ENCODE data around the gene AGAP1. TPM values are rescaled to one million over a fixed set of nuclear protein-coding genes. Genes with fewer than 3 reads are reported as not detected.

Gene AGAP1
- total RNA-seq, 1 donor from 2014 or later, result 18.3 TPM

DNA sequence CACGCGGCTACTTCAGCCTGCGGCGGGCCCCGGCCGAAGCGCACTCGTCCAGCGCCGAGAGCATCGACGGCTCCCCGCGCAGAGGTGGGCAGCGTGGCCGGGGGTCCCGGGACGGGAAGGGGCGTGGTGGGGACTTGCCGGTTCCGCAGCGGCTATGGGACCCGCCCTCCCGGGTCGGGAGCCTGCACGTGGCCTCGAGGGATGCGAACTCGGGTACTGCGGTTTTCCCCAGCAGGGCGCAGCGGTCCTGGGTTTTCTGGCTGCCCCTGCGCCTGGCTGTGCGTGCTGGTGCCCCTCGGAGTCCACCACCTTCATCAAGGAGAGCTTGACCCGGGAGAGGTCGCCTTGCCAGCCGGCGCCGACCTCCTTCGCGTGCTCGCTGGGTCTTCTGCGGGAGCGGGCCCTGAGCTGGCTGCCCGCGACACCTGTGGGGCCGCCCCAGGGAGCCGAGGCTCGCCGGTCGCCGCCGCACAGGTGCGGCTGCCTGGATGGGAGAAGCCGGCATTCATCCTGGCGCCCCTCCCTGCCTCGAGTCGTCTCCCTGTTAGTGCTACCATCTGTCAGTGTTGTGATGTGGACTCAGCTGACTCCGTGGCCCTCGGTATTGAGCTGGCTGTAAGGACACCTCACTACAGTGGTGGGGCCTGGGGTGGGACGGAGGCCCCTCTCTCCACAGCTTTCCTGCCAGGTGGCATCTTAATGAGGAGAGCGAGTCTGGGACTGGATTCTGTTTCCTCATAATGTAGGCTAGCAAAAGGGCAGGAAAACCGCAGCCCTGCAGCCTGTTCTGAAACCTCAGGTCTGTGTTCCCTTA lies 177.3 kb downstream of the AGAP1 start:
- H3K27ac ChIP-seq (ENCODE audit: low read depth, low read length), result no peak overlapping the region
- H3K36me3 ChIP-seq (ENCODE audit: control insufficient read depth in 3 of 3, insufficient read depth in 3 of 3, low read length in 3 of 3), result no peaks in the 10 kb centered on the region
- H3K4me1 ChIP-seq (ENCODE audit: control insufficient read depth in 3 of 3, insufficient read depth in 3 of 3, low read length in 3 of 3), result peaks cover 8 to 13% (median 13%) of the 10 kb centered on the region in 3 donors
- H3K9ac ChIP-seq (ENCODE audit: low read depth in 1 of 3, low read length in 3 of 3), result peak overlapping the region in 1 of 3 donors; percentile 71
- H3K27me3 ChIP-seq (ENCODE audit: control insufficient read depth in 3 of 3, insufficient read depth in 3 of 3, low read length in 3 of 3), result peaks cover 0 to 6% (median 5%) of the 10 kb centered on the region in 3 donors
- no peaks in the 10 kb centered on the region for H3K9me3 ChIP-seq (ENCODE audit: control insufficient read depth in 3 of 3, low read length in 3 of 3)
- peak overlapping the region; percentile 13 to 65 (median 27) for H3K4me3 ChIP-seq (ENCODE audit: low read length in 3 of 3)

DNA sequence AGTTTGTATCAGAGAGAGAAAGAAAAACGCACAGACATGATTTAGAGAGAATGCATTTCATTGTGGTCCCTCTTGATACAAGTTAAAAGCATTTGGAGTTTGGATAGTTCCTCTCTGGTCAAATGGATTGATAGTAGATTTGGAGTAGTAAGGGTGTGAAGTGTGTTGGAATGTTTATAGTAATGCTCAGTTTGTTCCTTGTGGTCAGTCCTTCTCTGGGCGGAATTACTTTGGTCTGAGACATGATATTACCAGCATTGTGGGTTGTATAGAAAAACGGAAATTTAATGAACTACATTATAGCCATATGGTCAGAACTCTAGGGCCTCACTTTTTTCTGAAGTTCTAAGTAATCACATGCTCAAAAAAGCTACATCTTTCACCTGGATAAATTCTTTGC lies 178.9 kb downstream of the AGAP1 start:
- Histone ChIP-seq H3K36me3 (ENCODE audit: control insufficient read depth in 3 of 3, insufficient read depth in 3 of 3, low read length in 3 of 3) (no peaks in the 10 kb centered on the region), H3K9ac (ENCODE audit: low read depth in 1 of 3, low read length in 3 of 3) (no peak overlapping the region), H3K27ac (ENCODE audit: low read depth, low read length) (no peak overlapping the region), H3K27me3 (ENCODE audit: control insufficient read depth in 3 of 3, insufficient read depth in 3 of 3, low read length in 3 of 3) (peaks cover 0 to 6% (median 5%) of the 10 kb centered on the region in 3 donors), H3K4me1 (ENCODE audit: control insufficient read depth in 3 of 3, insufficient read depth in 3 of 3, low read length in 3 of 3) (peaks cover 4 to 10% (median 5%) of the 10 kb centered on the region in 3 donors), H3K9me3 (ENCODE audit: control insufficient read depth in 3 of 3, low read length in 3 of 3) (no peaks in the 10 kb centered on the region), H3K4me3 (ENCODE audit: low read length in 3 of 3) (no peak overlapping the region)

DNA sequence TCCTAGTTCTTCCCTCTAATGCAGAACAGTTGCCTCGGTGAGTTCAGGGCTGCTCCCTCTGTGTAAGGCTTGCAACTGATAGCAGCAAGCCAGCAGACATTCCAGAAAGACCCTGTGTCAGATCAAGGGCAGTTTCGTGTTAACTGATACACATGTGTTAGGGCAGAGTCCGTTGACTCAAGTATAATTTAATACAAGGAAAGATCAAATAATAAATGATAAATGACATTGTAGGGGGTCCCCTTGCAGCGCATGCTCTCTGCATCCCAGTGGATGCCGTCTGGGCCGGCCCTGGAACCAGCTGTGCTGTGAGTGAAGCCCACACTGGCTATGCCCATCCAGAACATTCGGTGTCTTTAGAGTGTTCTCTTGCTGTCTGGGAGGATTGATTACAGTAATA lies 180.3 kb downstream of the AGAP1 start:
- no peak overlapping the region for H3K27ac ChIP-seq (ENCODE audit: low read depth, low read length)
- peaks cover 0 to 6% (median 5%) of the 10 kb centered on the region in 3 donors for H3K27me3 ChIP-seq (ENCODE audit: control insufficient read depth in 3 of 3, insufficient read depth in 3 of 3, low read length in 3 of 3)
- H3K4me3 ChIP-seq (ENCODE audit: low read length in 3 of 3), result no peak overlapping the region
- H3K9me3 ChIP-seq (ENCODE audit: control insufficient read depth in 3 of 3, low read length in 3 of 3), result no peaks in the 10 kb centered on the region
- H3K9ac ChIP-seq (ENCODE audit: low read depth in 1 of 3, low read length in 3 of 3), result no peak overlapping the region
- H3K36me3 ChIP-seq (ENCODE audit: control insufficient read depth in 3 of 3, insufficient read depth in 3 of 3, low read length in 3 of 3), result no peaks in the 10 kb centered on the region
- H3K4me1 ChIP-seq (ENCODE audit: control insufficient read depth in 3 of 3, insufficient read depth in 3 of 3, low read length in 3 of 3), result peaks cover 1 to 6% (median 6%) of the 10 kb centered on the region in 3 donors

DNA sequence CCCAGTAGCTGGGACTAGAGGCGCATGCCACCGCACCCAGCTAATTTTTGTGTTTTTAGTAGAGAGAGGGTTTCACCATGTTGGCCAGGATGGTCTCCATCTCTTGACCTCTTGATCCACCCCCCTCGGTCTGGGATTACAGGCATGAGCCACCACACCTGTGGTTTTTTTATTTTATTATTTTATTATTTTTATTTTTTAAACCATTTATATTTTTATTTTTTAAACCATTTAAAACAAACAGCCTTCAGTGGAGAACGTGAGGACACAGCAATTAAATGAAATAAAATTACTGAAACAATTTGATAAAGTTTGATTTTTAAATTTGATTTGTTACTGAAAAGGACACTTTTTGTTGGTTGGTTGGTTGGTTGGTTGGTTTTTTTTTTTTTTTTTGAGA lies 181.0 kb downstream of the AGAP1 start:
- peaks cover 6 to 11% (median 9%) of the 10 kb centered on the region in 3 donors for H3K4me1 ChIP-seq (ENCODE audit: control insufficient read depth in 3 of 3, insufficient read depth in 3 of 3, low read length in 3 of 3)
- no peak overlapping the region for H3K4me3 ChIP-seq (ENCODE audit: low read length in 3 of 3)
- H3K9ac ChIP-seq (ENCODE audit: low read depth in 1 of 3, low read length in 3 of 3), result no peak overlapping the region
- no peaks in the 10 kb centered on the region for H3K9me3 ChIP-seq (ENCODE audit: control insufficient read depth in 3 of 3, low read length in 3 of 3)
- H3K36me3 ChIP-seq (ENCODE audit: control insufficient read depth in 3 of 3, insufficient read depth in 3 of 3, low read length in 3 of 3), result no peaks in the 10 kb centered on the region
- H3K27me3 ChIP-seq (ENCODE audit: control insufficient read depth in 3 of 3, insufficient read depth in 3 of 3, low read length in 3 of 3), result peaks cover 0 to 6% (median 5%) of the 10 kb centered on the region in 3 donors
- no peak overlapping the region for H3K27ac ChIP-seq (ENCODE audit: low read depth, low read length)

DNA sequence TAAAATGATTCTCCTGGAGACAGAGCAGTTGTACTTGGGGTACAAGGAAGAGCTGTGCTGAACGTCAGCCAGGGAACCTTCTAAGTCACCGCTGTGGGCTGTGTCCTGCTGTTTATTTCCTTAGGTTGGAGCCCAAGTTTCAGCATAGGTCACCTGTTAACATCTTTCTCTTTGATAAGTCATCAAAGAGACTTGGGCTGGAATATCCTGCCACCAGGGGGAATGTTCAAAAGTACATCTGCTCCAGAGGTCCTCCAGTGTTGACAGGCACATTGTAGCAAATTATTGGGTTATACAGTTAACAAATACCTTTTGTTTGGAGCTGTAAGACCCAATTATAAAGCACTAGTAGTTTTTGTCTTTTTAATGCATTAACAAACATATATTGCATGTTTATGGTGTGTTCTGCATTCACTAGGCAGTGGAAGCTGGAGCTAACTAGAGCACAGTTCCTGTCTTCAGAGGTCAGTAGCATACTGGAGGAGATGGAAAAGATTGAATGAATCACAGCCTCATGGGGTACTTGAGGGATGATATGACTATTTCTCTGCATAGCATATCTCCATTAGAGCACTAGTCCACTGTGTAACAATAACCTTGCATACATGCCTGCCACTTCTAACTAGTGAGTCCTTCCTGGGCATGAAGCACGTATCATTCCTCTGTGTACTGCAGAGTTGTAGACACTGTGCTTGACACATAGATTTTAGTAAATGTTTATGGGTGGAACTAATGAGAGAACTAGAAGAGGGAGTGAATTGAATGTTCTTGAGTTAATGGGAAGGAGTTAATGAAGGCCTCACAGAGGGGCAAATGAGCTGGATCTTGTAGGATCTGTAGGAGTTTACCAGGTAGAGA lies 182.1 kb downstream of the AGAP1 start:
- Histone ChIP-seq H3K36me3 (ENCODE audit: control insufficient read depth in 3 of 3, insufficient read depth in 3 of 3, low read length in 3 of 3) (no peaks in the 10 kb centered on the region), H3K9ac (ENCODE audit: low read depth in 1 of 3, low read length in 3 of 3) (no peak overlapping the region), H3K4me3 (ENCODE audit: low read length in 3 of 3) (no peak overlapping the region), H3K4me1 (ENCODE audit: control insufficient read depth in 3 of 3, insufficient read depth in 3 of 3, low read length in 3 of 3) (peaks cover 6 to 14% (median 10%) of the 10 kb centered on the region in 3 donors), H3K27me3 (ENCODE audit: control insufficient read depth in 3 of 3, insufficient read depth in 3 of 3, low read length in 3 of 3) (peaks cover 0 to 5% (median 3%) of the 10 kb centered on the region in 3 donors), H3K27ac (ENCODE audit: low read depth, low read length) (no peak overlapping the region), H3K9me3 (ENCODE audit: control insufficient read depth in 3 of 3, low read length in 3 of 3) (no peaks in the 10 kb centered on the region)

DNA sequence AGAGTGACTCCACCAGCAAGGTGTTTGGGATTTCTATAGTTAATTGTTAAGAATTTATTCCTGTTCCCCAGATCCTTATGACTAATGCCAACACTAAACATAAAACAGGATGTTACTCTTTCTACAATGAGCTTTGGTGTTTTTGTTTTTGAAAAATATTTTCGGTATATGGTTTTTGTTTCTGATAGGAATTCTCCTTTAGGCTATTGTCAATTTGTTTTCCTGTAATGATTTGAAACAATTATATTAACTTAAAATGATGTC lies 182.6 kb downstream of the AGAP1 start:
- Histone ChIP-seq H3K27me3 (ENCODE audit: control insufficient read depth in 3 of 3, insufficient read depth in 3 of 3, low read length in 3 of 3) (peaks cover 0 to 2% (median 0%) of the 10 kb centered on the region in 3 donors), H3K27ac (ENCODE audit: low read depth, low read length) (no peak overlapping the region), H3K9me3 (ENCODE audit: control insufficient read depth in 3 of 3, low read length in 3 of 3) (no peaks in the 10 kb centered on the region), H3K4me1 (ENCODE audit: control insufficient read depth in 3 of 3, insufficient read depth in 3 of 3, low read length in 3 of 3) (peaks cover 6 to 14% (median 8%) of the 10 kb centered on the region in 3 donors), H3K36me3 (ENCODE audit: control insufficient read depth in 3 of 3, insufficient read depth in 3 of 3, low read length in 3 of 3) (no peaks in the 10 kb centered on the region), H3K4me3 (ENCODE audit: low read length in 3 of 3) (no peak overlapping the region), H3K9ac (ENCODE audit: low read depth in 1 of 3, low read length in 3 of 3) (no peak overlapping the region)

DNA sequence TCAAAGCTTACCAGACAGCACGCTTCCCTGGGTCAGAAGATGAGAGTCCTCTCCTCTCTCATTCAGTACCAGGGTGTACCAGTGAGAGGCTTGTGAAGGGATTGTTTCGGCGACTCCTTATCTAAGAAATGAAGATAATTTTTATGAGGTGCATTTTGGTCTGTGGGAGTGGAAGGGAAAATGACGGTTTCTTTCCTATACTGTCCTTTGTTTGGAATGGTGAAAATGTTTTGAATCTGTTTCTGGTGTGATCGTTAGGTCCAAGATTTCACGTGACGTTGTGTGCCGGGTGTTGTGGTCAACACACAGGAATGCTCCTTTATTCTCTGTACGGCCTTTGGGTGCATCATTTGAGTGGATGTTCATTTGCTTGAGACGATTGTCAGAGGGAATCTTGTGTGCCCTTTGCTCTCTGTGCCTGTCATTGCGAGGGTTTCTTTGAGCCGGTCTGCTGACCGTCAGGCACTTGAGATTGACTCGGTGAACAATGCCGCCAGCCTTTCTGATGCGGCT lies 183.5 kb downstream of the AGAP1 start:
- Histone ChIP-seq H3K27ac (ENCODE audit: low read depth, low read length) (no peak overlapping the region), H3K9me3 (ENCODE audit: control insufficient read depth in 3 of 3, low read length in 3 of 3) (no peaks in the 10 kb centered on the region), H3K4me3 (ENCODE audit: low read length in 3 of 3) (no peak overlapping the region), H3K27me3 (ENCODE audit: control insufficient read depth in 3 of 3, insufficient read depth in 3 of 3, low read length in 3 of 3) (no peaks in the 10 kb centered on the region), H3K4me1 (ENCODE audit: control insufficient read depth in 3 of 3, insufficient read depth in 3 of 3, low read length in 3 of 3) (peaks cover 6 to 14% (median 8%) of the 10 kb centered on the region in 3 donors), H3K36me3 (ENCODE audit: control insufficient read depth in 3 of 3, insufficient read depth in 3 of 3, low read length in 3 of 3) (no peaks in the 10 kb centered on the region), H3K9ac (ENCODE audit: low read depth in 1 of 3, low read length in 3 of 3) (no peak overlapping the region)

DNA sequence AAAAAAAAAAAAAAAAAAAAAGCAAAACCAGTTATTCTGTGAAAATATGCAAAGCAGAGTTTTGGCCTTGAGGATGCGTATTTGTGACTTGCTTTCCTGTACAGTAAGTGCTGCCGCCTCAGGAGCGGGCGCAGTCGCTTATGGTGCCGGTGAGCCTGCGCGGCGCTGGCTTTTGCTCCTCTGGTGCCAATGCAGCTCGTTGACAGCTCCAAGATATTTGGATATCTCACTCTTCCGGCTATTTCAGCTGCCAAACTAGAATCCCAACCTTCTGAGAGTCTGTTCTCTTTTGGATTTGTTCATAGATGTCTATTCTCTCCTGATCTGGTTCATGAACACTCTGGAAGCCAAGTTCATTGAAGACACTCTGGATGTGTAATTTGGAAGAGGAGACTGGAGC lies 184.1 kb downstream of the AGAP1 start:
- Histone ChIP-seq H3K36me3 (ENCODE audit: control insufficient read depth in 3 of 3, insufficient read depth in 3 of 3, low read length in 3 of 3) (no peaks in the 10 kb centered on the region), H3K9me3 (ENCODE audit: control insufficient read depth in 3 of 3, low read length in 3 of 3) (no peaks in the 10 kb centered on the region), H3K27ac (ENCODE audit: low read depth, low read length) (no peak overlapping the region), H3K4me1 (ENCODE audit: control insufficient read depth in 3 of 3, insufficient read depth in 3 of 3, low read length in 3 of 3) (peaks cover 6 to 14% (median 8%) of the 10 kb centered on the region in 3 donors), H3K4me3 (ENCODE audit: low read length in 3 of 3) (no peak overlapping the region), H3K27me3 (ENCODE audit: control insufficient read depth in 3 of 3, insufficient read depth in 3 of 3, low read length in 3 of 3) (no peaks in the 10 kb centered on the region), H3K9ac (ENCODE audit: low read depth in 1 of 3, low read length in 3 of 3) (no peak overlapping the region)

DNA sequence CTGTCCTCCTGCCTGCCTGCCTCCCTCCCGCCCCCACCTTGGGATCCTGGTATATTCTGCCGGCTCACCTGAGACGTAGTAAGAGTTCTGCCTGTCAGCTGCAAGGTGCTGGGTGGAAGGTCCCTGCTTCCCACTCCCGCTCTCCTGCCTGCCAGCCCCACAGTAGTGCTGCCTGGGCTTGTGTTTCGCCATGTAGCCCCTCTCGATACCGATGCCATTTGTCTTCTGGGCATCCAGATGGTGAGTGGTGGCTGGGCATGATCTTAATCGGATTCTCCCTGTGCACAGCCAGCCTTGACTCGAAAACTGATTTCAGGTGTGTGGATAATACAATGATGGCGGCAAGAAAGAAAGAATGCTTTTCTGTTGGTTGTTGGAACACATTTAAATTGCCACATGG lies 184.9 kb downstream of the AGAP1 start:
- no peak overlapping the region for H3K4me3 ChIP-seq (ENCODE audit: low read length in 3 of 3)

DNA sequence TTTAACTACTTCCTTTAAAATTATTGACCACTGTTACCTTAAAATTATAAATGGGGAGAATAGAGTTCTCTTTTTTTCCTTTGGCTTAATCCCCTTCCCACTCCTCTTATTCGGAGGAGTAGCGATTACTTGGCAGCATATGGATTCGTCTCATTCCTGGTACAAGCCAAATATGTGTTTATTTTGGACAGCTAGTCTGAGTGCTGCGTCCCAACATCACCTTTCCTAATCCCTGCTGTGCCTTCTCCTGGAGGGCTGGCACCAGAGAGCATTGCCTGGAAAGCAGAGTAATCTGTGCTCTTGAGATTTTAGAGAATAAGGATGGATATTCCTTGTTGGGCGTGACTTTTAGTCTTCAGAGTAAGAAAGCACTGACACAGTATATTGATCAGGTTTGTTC lies 185.6 kb downstream of the AGAP1 start:
- no peaks in the 10 kb centered on the region for H3K9me3 ChIP-seq (ENCODE audit: control insufficient read depth in 3 of 3, low read length in 3 of 3)
- no peaks in the 10 kb centered on the region for H3K36me3 ChIP-seq (ENCODE audit: control insufficient read depth in 3 of 3, insufficient read depth in 3 of 3, low read length in 3 of 3)
- peaks cover 6 to 14% (median 8%) of the 10 kb centered on the region in 3 donors for H3K4me1 ChIP-seq (ENCODE audit: control insufficient read depth in 3 of 3, insufficient read depth in 3 of 3, low read length in 3 of 3)
- no peak overlapping the region for H3K9ac ChIP-seq (ENCODE audit: low read depth in 1 of 3, low read length in 3 of 3)
- no peak overlapping the region for H3K27ac ChIP-seq (ENCODE audit: low read depth, low read length)
- no peak overlapping the region for H3K4me3 ChIP-seq (ENCODE audit: low read length in 3 of 3)
- no peaks in the 10 kb centered on the region for H3K27me3 ChIP-seq (ENCODE audit: control insufficient read depth in 3 of 3, insufficient read depth in 3 of 3, low read length in 3 of 3)

More for the DNA sequence above, 184.9 kb downstream of the AGAP1 start:
- Histone ChIP-seq H3K9me3 (ENCODE audit: control insufficient read depth in 3 of 3, low read length in 3 of 3) (no peaks in the 10 kb centered on the region), H3K27ac (ENCODE audit: low read depth, low read length) (no peak overlapping the region), H3K27me3 (ENCODE audit: control insufficient read depth in 3 of 3, insufficient read depth in 3 of 3, low read length in 3 of 3) (no peaks in the 10 kb centered on the region), H3K4me1 (ENCODE audit: control insufficient read depth in 3 of 3, insufficient read depth in 3 of 3, low read length in 3 of 3) (peaks cover 6 to 14% (median 8%) of the 10 kb centered on the region in 3 donors), H3K9ac (ENCODE audit: low read depth in 1 of 3, low read length in 3 of 3) (no peak overlapping the region), H3K36me3 (ENCODE audit: control insufficient read depth in 3 of 3, insufficient read depth in 3 of 3, low read length in 3 of 3) (no peaks in the 10 kb centered on the region)

All from skeletal muscle tissue (tissue), 4 donors.